ENCODE data around the gene LRRTM3.

Gene LRRTM3

DNA sequence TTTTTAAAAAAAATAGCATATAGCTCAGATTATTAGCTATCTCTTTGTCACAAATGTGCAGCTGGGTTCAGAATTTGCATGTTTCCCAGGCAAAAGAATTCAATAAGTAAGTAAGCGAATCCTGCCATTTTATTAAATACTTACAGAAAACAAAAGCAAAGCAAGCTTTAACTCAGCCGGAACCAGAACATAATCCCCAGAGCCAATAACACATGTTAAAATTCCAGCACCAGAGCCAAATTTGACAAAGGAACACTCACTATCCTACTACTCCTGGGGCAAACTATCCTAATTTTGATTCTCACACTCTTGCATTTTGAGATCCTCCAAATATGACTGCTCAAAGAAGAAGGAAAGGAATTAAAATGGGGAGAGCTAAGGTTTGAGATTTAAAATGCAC is 32.6 kb downstream of the LRRTM3 start:
- no peak for TF ChIP-seq MYC (IDR thresholded peaks at IDR 0.05; ENCODE audit: low read depth, low read length)
- no peak overlapping the region for H3K4me3 ChIP-seq (ENCODE audit: low read depth, low read length)
- DNase-seq (ENCODE audit: low read depth): no peak

GRCh38 chr10:66964946-66965345 is 39.1 kb downstream of the LRRTM3 start:
- TF ChIP-seq MYC (IDR thresholded peaks at IDR 0.05; ENCODE audit: low read depth, low read length) (no peak), CTCF (IDR thresholded peaks at IDR 0.05; ENCODE audit: low read depth, low read length) (no peak), POLR2A (IDR thresholded peaks at IDR 0.05; ENCODE audit: extremely low read depth, insufficient read length) (no peak), MAX (IDR thresholded peaks at IDR 0.05; ENCODE audit: low read depth, low read length) (no peak)
- DNase-seq (ENCODE audit: low read depth): no peak
- H3K4me3 ChIP-seq (ENCODE audit: low read depth, low read length): no peak overlapping the region

- no peak overlapping the region for H3K4me3 ChIP-seq (ENCODE audit: low read depth, low read length)
- DNase-seq (ENCODE audit: low read depth): no peak
- TF ChIP-seq CTCF (IDR thresholded peaks at IDR 0.05; ENCODE audit: low read depth, low read length) (no peak), MYC (IDR thresholded peaks at IDR 0.05; ENCODE audit: low read depth, low read length) (no peak), MAX (IDR thresholded peaks at IDR 0.05; ENCODE audit: low read depth, low read length) (no peak), POLR2A (IDR thresholded peaks at IDR 0.05; ENCODE audit: extremely low read depth, insufficient read length) (no peak)
These were observed 54.5 kb downstream of the LRRTM3 start for GRCh38 chr10:66980246-66980815.

GRCh38 chr10:66981361-66982052 is 55.7 kb downstream of the LRRTM3 start:
- TF ChIP-seq MYC (IDR thresholded peaks at IDR 0.05; ENCODE audit: low read depth, low read length): no peak
- no peak for DNase-seq (ENCODE audit: low read depth)
- H3K4me3 ChIP-seq (ENCODE audit: low read depth, low read length): no peak overlapping the region

DNA sequence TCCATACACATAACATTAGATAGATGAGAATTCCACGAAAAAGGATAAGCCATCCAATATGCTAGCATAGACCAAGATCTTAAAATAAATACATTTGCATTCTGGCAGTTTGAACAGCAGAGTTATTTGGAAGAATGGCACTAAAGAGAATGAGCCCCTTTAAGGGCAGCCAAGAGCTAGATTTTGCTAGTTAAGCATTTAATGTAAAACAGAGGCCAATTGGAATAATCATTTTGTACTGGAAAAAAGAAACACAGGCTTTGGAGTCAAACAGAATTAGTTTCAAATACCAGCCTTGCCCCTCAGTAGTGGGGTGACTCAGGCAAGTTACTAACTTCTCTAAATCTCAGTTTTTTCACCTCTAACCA is 56.2 kb downstream of the LRRTM3 start:
- no peak for DNase-seq (ENCODE audit: low read depth)
- TF ChIP-seq MAX (IDR thresholded peaks at IDR 0.05; ENCODE audit: low read depth, low read length) (no peak), POLR2A (IDR thresholded peaks at IDR 0.05; ENCODE audit: extremely low read depth, insufficient read length) (no peak), MYC (IDR thresholded peaks at IDR 0.05; ENCODE audit: low read depth, low read length) (no peak), CTCF (IDR thresholded peaks at IDR 0.05; ENCODE audit: low read depth, low read length) (no peak)
- H3K4me3 ChIP-seq (ENCODE audit: low read depth, low read length): no peak overlapping the region

DNA sequence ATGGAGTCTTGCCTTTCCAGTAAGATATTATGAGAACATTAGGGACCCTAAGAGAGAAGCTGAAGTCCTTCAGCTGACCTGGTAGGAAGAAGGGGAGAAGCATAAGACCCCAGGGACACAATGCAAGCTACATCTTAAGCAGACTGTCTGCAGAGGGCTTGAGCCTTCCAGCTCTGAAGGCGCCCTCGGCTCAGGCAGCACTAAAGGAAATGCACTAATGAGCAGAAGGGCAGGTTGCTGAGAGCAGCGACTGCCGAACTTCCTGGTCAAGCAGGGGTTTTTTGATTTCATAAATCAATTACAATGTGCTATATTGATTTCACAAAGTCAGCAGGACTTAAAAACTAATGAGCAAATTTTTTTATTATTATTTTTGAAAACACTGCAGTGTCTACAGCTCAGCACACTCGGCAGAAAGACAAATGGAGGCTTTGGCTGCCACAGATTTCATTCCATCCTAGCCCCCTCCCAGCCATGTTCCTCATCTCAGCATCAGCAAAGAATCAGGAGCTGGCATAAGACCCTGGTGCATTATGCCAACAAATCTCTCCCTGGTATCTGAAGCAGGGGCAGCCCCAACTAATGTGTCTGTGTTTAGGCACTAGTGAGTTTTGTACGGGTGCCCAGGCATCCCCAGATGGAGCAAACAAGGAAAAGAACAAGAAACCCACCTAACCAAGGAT is 57.1 kb downstream of the LRRTM3 start:
- no peak overlapping the region for H3K4me3 ChIP-seq (ENCODE audit: low read depth, low read length)
- TF ChIP-seq MYC (IDR thresholded peaks at IDR 0.05; ENCODE audit: low read depth, low read length): no peak
- no peak for TF ChIP-seq CTCF (IDR thresholded peaks at IDR 0.05; ENCODE audit: low read depth, low read length)
- no peak for TF ChIP-seq POLR2A (IDR thresholded peaks at IDR 0.05; ENCODE audit: extremely low read depth, insufficient read length)
- DNase-seq (ENCODE audit: low read depth): no peak

GRCh38 chr10:66983475-66983818 is 57.6 kb downstream of the LRRTM3 start:
- H3K4me3 ChIP-seq (ENCODE audit: low read depth, low read length): no peak overlapping the region
- no peak for DNase-seq (ENCODE audit: low read depth)
- no peak for TF ChIP-seq MAX (IDR thresholded peaks at IDR 0.05; ENCODE audit: low read depth, low read length)
- TF ChIP-seq MYC (IDR thresholded peaks at IDR 0.05; ENCODE audit: low read depth, low read length): no peak
- TF ChIP-seq POLR2A (IDR thresholded peaks at IDR 0.05; ENCODE audit: extremely low read depth, insufficient read length): no peak
- no peak for TF ChIP-seq CTCF (IDR thresholded peaks at IDR 0.05; ENCODE audit: low read depth, low read length)

Measured in NB4 (cell line).